Spinal cord (tissue), 10 donors: ENCODE measurements around the gene LRP1-AS. TPM values are rescaled to one million over a fixed set of nuclear protein-coding genes. Genes with fewer than 3 reads are reported as not detected.

Experiments used
- DNase-seq, 6 donors: peaks; one replicate each; pipeline versions ENCODE4 v3.0.0 to v3.0.0-alpha.2; 2013 to 2015; ENCODE audit warnings: low spot score in 6 of 6, low read depth in 4 of 6
- H3K27ac ChIP-seq: one replicate; pipeline ENCODE4 v1.5.1; 2013; ENCODE audit warnings: low read depth, low read length, control low read depth
- H3K27me3 ChIP-seq: one replicate; pipeline ENCODE4 v1.6.1; 2013; ENCODE audit warnings: low read length; ENCODE audit not compliant: control insufficient read depth, insufficient read depth
- H3K36me3 ChIP-seq: one replicate; pipeline ENCODE4 v1.6.1; 2013; ENCODE audit warnings: low read length; ENCODE audit not compliant: control insufficient read depth, insufficient read depth
- H3K4me1 ChIP-seq: one replicate; pipeline ENCODE4 v1.6.1; 2013; ENCODE audit warnings: low read length; ENCODE audit not compliant: control insufficient read depth, insufficient read depth
- H3K4me3 ChIP-seq: one replicate; pipeline ENCODE4 v1.5.1; 2013; ENCODE audit warnings: low read depth, low read length, control low read depth
- H3K9me3 ChIP-seq: one replicate; pipeline ENCODE4 v1.6.1; 2013; ENCODE audit warnings: low read length; ENCODE audit not compliant: control insufficient read depth, insufficient read depth
- WGBS: methylation state at CpG from one replicate; pipeline ENCODE4 v1.1.5; 2013; ENCODE audit warnings: missing lambda C conversion rate; ENCODE audit not compliant: insufficient coverage; 5-methylcytosine and 5-hydroxymethylcytosine counted together
- polyA plus RNA-seq, 2 donors: library from polyadenylated mRNA; unstranded; fragments of 120-200 nt; gene quantifications; one replicate each; pipeline ENCODE4 v1.2.1, GENCODE V29; 2013; ENCODE audit not compliant: insufficient read length in 2 of 2
- total RNA-seq, 2 donors: library from RNA; depleted of rRNA in 1 of 2; stranded (reverse); fragments of 120-200 nt in 1 of 2; fragments of >200 nt in 1 of 2; gene quantifications; one replicate each; pipeline versions ENCODE4 v1.2.3 to v1.2.4, GENCODE V29; 2013 to 2014
- donor health status: healthy.

Gene LRP1-AS
- total and polyA plus RNA-seq, 4 donors: 2.3 TPM; not detected in 3

DNA sequence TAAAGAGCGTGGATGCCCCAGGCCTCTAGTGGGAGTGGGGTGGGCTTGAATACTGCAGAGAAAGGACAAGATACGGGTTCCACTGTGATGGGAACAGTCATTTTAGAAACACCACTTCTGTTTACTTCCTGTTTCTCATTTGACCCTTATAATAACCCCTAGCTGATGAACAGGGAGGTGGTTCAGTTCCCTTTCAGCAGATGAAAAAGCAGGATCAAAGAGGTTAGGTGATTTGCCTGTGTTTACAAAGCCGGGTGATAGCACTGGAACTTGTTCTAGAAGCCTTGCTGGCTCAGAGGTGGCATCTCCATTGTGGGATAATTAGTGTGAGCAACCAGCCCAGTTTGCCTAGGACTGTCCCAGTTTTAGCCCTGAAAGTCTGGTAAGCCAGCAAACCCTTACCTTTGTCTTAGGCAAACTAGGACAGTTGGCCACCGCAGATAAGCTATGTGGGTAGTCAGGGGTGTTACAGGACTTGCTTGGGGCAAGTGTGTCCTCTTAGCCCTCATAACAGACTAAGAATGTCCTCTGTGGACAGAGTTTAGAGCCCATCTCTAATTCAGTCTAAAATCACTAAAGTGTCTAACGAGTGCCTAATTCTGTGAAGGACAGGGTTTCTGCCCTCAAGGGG, 7.5 kb upstream of the LRP1-AS start:
- Histone ChIP-seq H3K36me3 (peaks cover 90% of the 10 kb centered on the region), H3K4me1 (peaks cover 46% of the 10 kb centered on the region), H3K27ac (no peak overlapping the region), H3K9me3 (no peaks in the 10 kb centered on the region), H3K27me3 (no peaks in the 10 kb centered on the region), H3K4me3 (no peak overlapping the region)
- WGBS: 85% methylated on average over 1 of the region's 5 CpGs
- DNase-seq: no peak

- H3K4me3 ChIP-seq: no peak overlapping the region
- no peak for DNase-seq
- H3K9me3 ChIP-seq: no peaks in the 10 kb centered on the region
- H3K4me1 ChIP-seq: peaks cover 53% of the 10 kb centered on the region
- H3K36me3 ChIP-seq: peaks cover 90% of the 10 kb centered on the region
- WGBS: 100% methylated on average over 4 of the region's 6 CpGs
- no peaks in the 10 kb centered on the region for H3K27me3 ChIP-seq
- H3K27ac ChIP-seq: no peak overlapping the region
These were observed 6.7 kb upstream of the LRP1-AS start for GRCh38 chr12:57154076-57154475.

GRCh38 chr12:57153415-57153997, 6.1 kb upstream of the LRP1-AS start:
- Histone ChIP-seq H3K9me3 (no peaks in the 10 kb centered on the region), H3K36me3 (peaks cover 90% of the 10 kb centered on the region), H3K27me3 (no peaks in the 10 kb centered on the region), H3K4me3 (no peak overlapping the region), H3K4me1 (peaks cover 53% of the 10 kb centered on the region), H3K27ac (peak overlapping the region; percentile 82)
- DNase-seq: no peak
- no CpG with 5 or more reads among the region's 1 CpG for WGBS

DNA sequence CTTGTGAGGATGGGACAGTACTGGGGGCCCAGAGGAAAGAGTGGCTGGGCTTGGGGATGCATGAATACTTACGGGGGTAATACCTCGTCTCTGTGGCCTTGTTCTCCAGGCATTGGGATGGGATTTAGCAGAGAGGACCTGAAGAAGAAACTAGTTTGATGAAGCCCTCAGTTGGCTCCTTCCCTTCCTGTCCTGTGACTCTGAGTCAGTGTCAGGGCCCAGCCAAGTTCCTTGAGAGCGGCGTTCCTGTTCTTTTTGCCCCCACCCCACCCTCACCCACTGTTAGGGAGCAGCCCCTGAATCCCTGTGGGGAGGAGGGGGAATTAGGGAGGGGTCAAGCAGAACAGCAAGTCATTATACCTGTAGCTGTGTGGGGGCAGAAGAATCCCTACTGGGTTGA, 5.2 kb upstream of the LRP1-AS start:
- no peaks in the 10 kb centered on the region for H3K9me3 ChIP-seq
- 32% methylated on average over 2 of the region's 4 CpGs for WGBS
- peaks cover 88% of the 10 kb centered on the region for H3K36me3 ChIP-seq
- peaks cover 53% of the 10 kb centered on the region for H3K4me1 ChIP-seq
- DNase-seq: no peak
- peak overlapping the region; percentile 82 for H3K27ac ChIP-seq
- H3K4me3 ChIP-seq: no peak overlapping the region
- H3K27me3 ChIP-seq: no peaks in the 10 kb centered on the region

- peaks cover 88% of the 10 kb centered on the region for H3K36me3 ChIP-seq
- DNase-seq: peak in 3 of 6 donors; percentile 46 to 87 (median 62)
- no peaks in the 10 kb centered on the region for H3K9me3 ChIP-seq
- no peaks in the 10 kb centered on the region for H3K27me3 ChIP-seq
- H3K4me3 ChIP-seq: no peak overlapping the region
- peaks cover 60% of the 10 kb centered on the region for H3K4me1 ChIP-seq
- 35% methylated on average over 12 of the region's 17 CpGs for WGBS
- peak overlapping the region; percentile 82 for H3K27ac ChIP-seq
These were observed 4.6 kb upstream of the LRP1-AS start for GRCh38 chr12:57151741-57152630.

DNA sequence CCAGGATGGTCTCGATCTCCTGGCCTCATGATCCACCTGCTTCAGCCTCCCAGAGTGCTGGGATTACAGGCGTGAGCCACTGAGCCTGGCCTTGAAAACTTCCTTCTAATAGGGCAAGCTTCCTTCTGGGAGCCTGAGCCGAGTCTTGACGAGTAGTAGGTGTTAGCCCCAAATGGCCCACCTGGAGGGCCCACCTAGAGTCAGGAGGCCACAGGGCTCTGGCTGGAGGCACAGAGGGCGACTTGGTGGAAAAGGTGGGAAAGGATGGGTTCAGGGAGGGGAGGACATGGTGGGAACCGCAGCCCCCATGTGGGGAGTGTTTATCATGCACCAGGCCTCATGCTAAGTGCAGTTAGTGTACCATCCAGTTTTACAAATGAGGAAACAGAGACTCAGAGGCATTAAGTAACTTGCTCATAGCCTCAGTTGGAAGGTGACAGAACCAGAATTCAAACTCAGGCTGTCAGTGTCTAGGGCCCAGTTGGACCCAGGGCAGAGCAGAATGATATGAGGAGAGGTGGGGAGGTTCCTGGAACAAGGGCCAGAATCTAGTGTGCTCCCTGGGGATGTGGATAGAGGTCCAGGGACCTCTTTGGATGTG, 3.1 kb upstream of the LRP1-AS start:
- Histone ChIP-seq H3K36me3 (peaks cover 88% of the 10 kb centered on the region), H3K4me1 (peaks cover 73% of the 10 kb centered on the region), H3K27ac (peak overlapping the region; percentile 82), H3K4me3 (no peak overlapping the region), H3K27me3 (no peaks in the 10 kb centered on the region), H3K9me3 (no peaks in the 10 kb centered on the region)
- DNase-seq: no peak
- WGBS: 90% methylated on average over 6 of the region's 6 CpGs

GRCh38 chr12:57149245-57149900, 2.0 kb upstream of the LRP1-AS start:
- Histone ChIP-seq H3K9me3 (no peaks in the 10 kb centered on the region), H3K27me3 (no peaks in the 10 kb centered on the region), H3K36me3 (peaks cover 92% of the 10 kb centered on the region), H3K4me3 (no peak overlapping the region), H3K4me1 (peaks cover 80% of the 10 kb centered on the region), H3K27ac (peak overlapping the region; percentile 61)
- DNase-seq: peak in 1 of 6 donors; percentile 72
- WGBS: 58% methylated on average over 12 of the region's 13 CpGs

GRCh38 chr12:57148469-57149244, 1.2 kb upstream of the LRP1-AS start:
- H3K27ac ChIP-seq: peak overlapping the region; percentile 61
- whole genome bisulfite sequencing: 67% methylated on average over 1 of the region's 4 CpGs
- H3K36me3 ChIP-seq: peaks cover 88% of the 10 kb centered on the region

More at GRCh38 chr12:57148469-57149244, 1.2 kb upstream of the LRP1-AS start:
- H3K4me3 ChIP-seq: no peak overlapping the region
- no peaks in the 10 kb centered on the region for H3K9me3 ChIP-seq
- no peaks in the 10 kb centered on the region for H3K27me3 ChIP-seq
- no peak for DNase-seq
- peaks cover 83% of the 10 kb centered on the region for H3K4me1 ChIP-seq
